Naive B cell (primary cell): ENCODE results near the gene PIK3AP1. TPM values are rescaled to one million over a fixed set of nuclear protein-coding genes. Genes with fewer than 3 reads are reported as not detected.
"Not testable (repeated sequence)": the region's sequence is repeated elsewhere in the genome, so short reads cannot be mapped to it uniquely, and the experiment has no call there.

Experiments
- ATAC-seq, 2 donors: fragments of 150-1000 bp; cut with Tn5 transposase; 2 replicates each; pipeline ENCODE4 v1.10.0; 2021; ENCODE audit warnings: low read depth in 2 of 2, mild to moderate bottlenecking in 2 of 2, moderate library complexity in 2 of 2
- DNase-seq: peaks from one replicate; pipeline ENCODE4 v3.0.0; 2022
- H3K27ac Mint-ChIP-seq, 6 donors: one replicate each; pipeline ENCODE4 v1.8.0; 2020 to 2022; ENCODE audit warnings: mild to moderate bottlenecking in 6 of 6, mixed read lengths in 6 of 6, moderate library complexity in 5 of 6, inconsistent platforms in 2 of 6
- H3K27me3 Mint-ChIP-seq, 3 donors: one replicate each; pipeline ENCODE4 v1.8.0; 2021 to 2022; ENCODE audit warnings: mixed read lengths in 3 of 3, mild to moderate bottlenecking in 1 of 3
- H3K36me3 Mint-ChIP-seq, 2 donors: one replicate each; pipeline ENCODE4 v1.8.0; 2020 to 2022; ENCODE audit warnings: mixed read lengths in 2 of 2, inconsistent platforms in 1 of 2, mild to moderate bottlenecking in 1 of 2
- H3K4me1 Mint-ChIP-seq, 3 donors: one replicate each; pipeline ENCODE4 v1.8.0; 2020 to 2022; ENCODE audit warnings: mixed read lengths in 3 of 3, inconsistent platforms in 1 of 3, mild to moderate bottlenecking in 1 of 3, moderate library complexity in 1 of 3
- H3K4me3 Mint-ChIP-seq, 8 donors: one replicate each; pipeline ENCODE4 v1.8.0; 2020 to 2022; ENCODE audit warnings: mild to moderate bottlenecking in 8 of 8, mixed read lengths in 8 of 8, moderate library complexity in 8 of 8, inconsistent platforms in 2 of 8
- H3K9me3 Mint-ChIP-seq, 7 donors: one replicate each; pipeline ENCODE4 v1.8.0; 2020 to 2022; ENCODE audit warnings: mixed read lengths in 7 of 7, mild to moderate bottlenecking in 5 of 7, inconsistent platforms in 2 of 7, moderate library complexity in 1 of 7
- polyA plus RNA-seq, 6 donors: library from polyadenylated mRNA; unstranded; fragments of 300-500 nt; fragmentation: Illumina TruSeq; gene quantifications; one replicate each; pipeline ENCODE4 v1.2.3, GENCODE V29; 2021; ENCODE audit warnings: low read depth in 6 of 6

The PIK3AP1 gene
- polyA plus RNA-seq, 6 donors from 2014 or later: 153 to 247 (median 170) TPM

DNA sequence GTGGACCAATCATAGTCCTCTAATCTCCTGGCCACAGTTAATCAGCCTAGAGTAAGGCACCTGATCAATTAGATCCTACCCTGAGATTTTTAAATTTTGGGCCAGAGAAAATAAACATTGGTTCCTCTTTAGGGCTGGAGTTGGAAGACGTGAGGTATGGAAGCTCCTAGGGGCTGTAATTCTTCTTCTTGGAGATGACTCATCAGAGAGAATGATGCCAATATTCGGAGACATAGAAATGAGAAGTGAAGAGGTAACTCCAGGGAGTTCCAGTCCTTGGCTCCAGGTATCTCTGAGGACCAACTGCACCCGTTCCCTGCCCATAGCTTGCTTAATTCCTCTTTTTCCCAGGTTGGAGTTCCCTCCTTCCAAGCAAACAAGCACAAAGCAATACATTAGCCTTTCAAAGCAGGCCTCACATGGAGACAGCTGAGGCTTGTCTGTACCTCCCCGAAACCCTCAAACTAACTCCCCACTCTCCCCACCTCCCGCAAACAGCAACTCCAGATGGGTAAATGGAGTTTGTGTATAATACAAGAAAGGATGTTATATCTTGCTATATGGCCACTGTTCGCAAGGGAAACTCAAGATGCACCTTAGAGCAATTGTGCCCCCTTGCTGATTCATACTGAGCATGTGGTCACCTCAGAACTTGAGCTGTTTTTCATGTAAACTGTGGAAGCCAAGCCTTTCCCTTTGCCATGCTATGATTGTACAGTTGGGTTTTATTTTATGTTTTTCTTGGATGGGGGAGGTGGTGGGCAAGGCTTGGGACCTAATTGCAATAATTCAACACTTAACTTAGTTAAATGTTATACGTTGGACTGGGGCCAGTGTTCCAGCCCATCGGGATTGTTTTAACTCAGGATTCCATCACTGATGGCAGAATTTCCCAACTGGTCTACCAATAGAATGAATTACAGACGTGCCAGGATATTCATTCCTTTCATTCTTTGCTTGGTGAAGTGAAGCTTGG, 29.3 kb downstream of the PIK3AP1 start:
- H3K4me1 Mint-ChIP-seq: peaks cover 79 to 94% (median 92%) of the 10 kb centered on the region in 3 donors

DNA sequence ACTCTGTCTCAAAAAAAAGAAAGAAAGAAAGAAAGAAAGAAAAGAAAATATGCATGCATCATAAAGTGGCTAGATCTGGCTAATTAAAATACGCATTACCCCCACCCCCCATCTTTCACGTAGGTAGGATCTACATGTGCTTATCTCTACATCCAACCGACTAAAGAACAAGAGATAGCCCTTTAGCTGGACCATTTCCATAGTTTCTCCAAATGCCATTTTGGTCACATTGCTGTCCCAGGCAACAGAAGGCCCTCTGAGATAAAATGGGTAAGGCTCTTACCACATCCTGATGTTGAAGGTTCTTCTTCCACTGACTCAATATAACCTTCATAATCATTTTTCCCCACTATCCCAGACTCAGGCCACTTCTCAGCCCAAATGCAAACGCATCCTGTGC, 31.5 kb downstream of the PIK3AP1 start:
- DNase-seq (no peak), ATAC-seq (no peak)
- Mint-ChIP-seq H3K27ac (peak overlapping the region; percentile 17 to 93 (median 61)), H3K27me3 (no peaks in the 10 kb centered on the region), H3K4me3 (peak overlapping the region in 5 of 8 donors; percentile 7 to 65 (median 54)), H3K4me1 (peaks cover 80 to 98% (median 94%) of the 10 kb centered on the region in 3 donors), H3K9me3 (peaks cover 0 to 4% (median 0%) of the 10 kb centered on the region in 7 donors), H3K36me3 (peaks cover 22 to 39% of the 10 kb centered on the region in 2 donors)

More for the DNA sequence above, 29.3 kb downstream of the PIK3AP1 start:
- ATAC-seq (no peak), DNase-seq (no peak)
- peak overlapping the region in 5 of 8 donors; percentile 40 to 65 (median 44) for H3K4me3 Mint-ChIP-seq
- H3K9me3 Mint-ChIP-seq: peaks cover 0 to 4% (median 0%) of the 10 kb centered on the region in 7 donors
- H3K27ac Mint-ChIP-seq: peak overlapping the region; percentile 30 to 98 (median 78)
- H3K36me3 Mint-ChIP-seq: peaks cover 22 to 32% of the 10 kb centered on the region in 2 donors
- H3K27me3 Mint-ChIP-seq: no peaks in the 10 kb centered on the region

DNA sequence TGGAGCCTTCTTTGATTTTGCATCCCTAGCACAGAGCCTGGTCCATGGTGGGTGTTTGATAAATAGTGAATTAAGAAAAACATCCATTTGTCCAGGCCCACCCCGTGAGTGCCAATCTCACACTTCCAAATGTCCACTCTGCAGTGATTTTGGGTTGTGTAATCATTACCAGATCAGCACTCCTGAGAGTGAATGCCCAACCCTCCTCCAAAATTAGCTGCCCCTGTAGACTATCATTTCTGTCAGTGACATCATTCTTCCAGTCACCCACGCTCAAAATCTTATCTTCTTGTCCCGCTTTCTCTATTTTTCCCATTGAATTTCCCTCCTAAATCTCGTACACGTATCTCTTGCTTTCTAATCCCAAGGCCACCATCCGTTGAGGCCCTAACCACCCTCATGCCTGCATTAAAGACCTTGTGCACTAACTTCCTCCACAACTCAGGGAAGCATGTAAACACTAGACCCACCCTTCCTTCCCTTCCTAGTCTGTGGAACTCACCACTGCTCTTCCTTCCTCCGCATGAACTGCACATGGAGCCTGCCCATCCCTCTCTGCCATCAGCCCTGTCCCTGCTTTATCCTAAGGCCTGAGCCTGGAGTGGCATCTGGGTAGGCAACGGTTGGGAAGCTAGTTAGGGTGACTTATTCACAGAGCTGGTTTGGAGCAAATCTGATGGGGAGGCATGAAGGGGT, 32.8 kb downstream of the PIK3AP1 start:
- Mint-ChIP-seq H3K9me3 (peaks cover 0 to 4% (median 0%) of the 10 kb centered on the region in 7 donors), H3K36me3 (peaks cover 16 to 30% of the 10 kb centered on the region in 2 donors), H3K4me1 (peaks cover 79 to 99% (median 97%) of the 10 kb centered on the region in 3 donors), H3K27ac (peak overlapping the region; percentile 70 to 97 (median 94)), H3K4me3 (peak overlapping the region; percentile 35 to 92 (median 82)), H3K27me3 (no peaks in the 10 kb centered on the region)
- peak; percentile 57 to 64 for ATAC-seq
- no peak for DNase-seq

- Mint-ChIP-seq H3K4me1 (peaks cover 84 to 99% (median 97%) of the 10 kb centered on the region in 3 donors), H3K36me3 (peaks cover 21 to 32% of the 10 kb centered on the region in 2 donors), H3K27ac (peak overlapping the region; percentile 70 to 94 (median 90)), H3K9me3 (peaks cover 0 to 4% (median 0%) of the 10 kb centered on the region in 7 donors), H3K4me3 (peak overlapping the region in 6 of 8 donors; percentile 57 to 92 (median 77)), H3K27me3 (no peaks in the 10 kb centered on the region)
- DNase-seq (no peak), ATAC-seq (peak; percentile 48 to 82)
Observed at GRCh38 chr10:96686514-96686913, 33.8 kb downstream of the PIK3AP1 start.

DNA sequence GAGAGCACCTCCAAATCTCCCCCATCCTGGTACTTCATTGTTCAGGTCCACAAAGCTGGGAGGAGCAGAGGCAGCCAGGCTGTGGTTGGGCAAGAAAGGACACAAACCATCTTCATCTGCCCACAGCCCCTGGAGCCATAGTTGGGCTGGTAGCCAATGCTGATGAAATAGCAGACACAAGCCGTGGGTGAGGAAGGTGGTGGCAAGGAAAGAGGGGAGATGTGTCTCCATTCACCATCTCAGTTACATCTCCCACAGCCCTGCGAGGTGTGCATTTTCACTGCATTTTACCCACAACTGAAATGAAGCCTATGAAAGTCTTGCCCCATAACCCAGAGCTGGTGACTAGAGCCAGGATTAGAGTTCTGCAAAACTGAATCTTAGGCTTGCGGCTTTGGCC, 35.0 kb downstream of the PIK3AP1 start:
- no peak for DNase-seq
- H3K4me3 Mint-ChIP-seq: peak overlapping the region in 6 of 8 donors; percentile 30 to 92 (median 58)
- no peak for ATAC-seq

GRCh38 chr10:96684826-96685225, 35.5 kb downstream of the PIK3AP1 start:
- H3K36me3 Mint-ChIP-seq: peaks cover 27 to 37% of the 10 kb centered on the region in 2 donors
- H3K27me3 Mint-ChIP-seq: no peaks in the 10 kb centered on the region
- DNase-seq: no peak
- peaks cover 78 to 99% (median 97%) of the 10 kb centered on the region in 3 donors for H3K4me1 Mint-ChIP-seq
- peaks cover 0 to 6% (median 0%) of the 10 kb centered on the region in 7 donors for H3K9me3 Mint-ChIP-seq
- peak overlapping the region in 7 of 8 donors; percentile 30 to 92 (median 63) for H3K4me3 Mint-ChIP-seq
- H3K27ac Mint-ChIP-seq: peak overlapping the region; percentile 70 to 94 (median 90)
- no peak for ATAC-seq

More for the DNA sequence above, 35.0 kb downstream of the PIK3AP1 start:
- no peaks in the 10 kb centered on the region for H3K27me3 Mint-ChIP-seq
- H3K4me1 Mint-ChIP-seq: peaks cover 80 to 99% (median 97%) of the 10 kb centered on the region in 3 donors
- peaks cover 28 to 37% of the 10 kb centered on the region in 2 donors for H3K36me3 Mint-ChIP-seq
- H3K27ac Mint-ChIP-seq: peak overlapping the region in 5 of 6 donors; percentile 16 to 94 (median 86)
- peaks cover 0 to 6% (median 0%) of the 10 kb centered on the region in 7 donors for H3K9me3 Mint-ChIP-seq

GRCh38 chr10:96683710-96684109, 36.6 kb downstream of the PIK3AP1 start:
- peaks cover 0 to 6% (median 0%) of the 10 kb centered on the region in 7 donors for H3K9me3 Mint-ChIP-seq
- H3K36me3 Mint-ChIP-seq: peaks cover 25 to 31% of the 10 kb centered on the region in 2 donors
- peak overlapping the region in 2 of 8 donors; percentile 36 to 52 for H3K4me3 Mint-ChIP-seq
- H3K4me1 Mint-ChIP-seq: peaks cover 75 to 97% (median 97%) of the 10 kb centered on the region in 3 donors
- H3K27me3 Mint-ChIP-seq: no peaks in the 10 kb centered on the region
- H3K27ac Mint-ChIP-seq: peak overlapping the region in 4 of 6 donors; percentile 20 to 76 (median 71)
- no peak for ATAC-seq
- no peak for DNase-seq

- peaks cover 0 to 6% (median 0%) of the 10 kb centered on the region in 7 donors for H3K9me3 Mint-ChIP-seq
- peak overlapping the region in 5 of 6 donors; percentile 70 to 94 (median 76) for H3K27ac Mint-ChIP-seq
- no peaks in the 10 kb centered on the region for H3K27me3 Mint-ChIP-seq
- peaks cover 76 to 94% (median 94%) of the 10 kb centered on the region in 3 donors for H3K4me1 Mint-ChIP-seq
- H3K36me3 Mint-ChIP-seq: peaks cover 29 to 36% of the 10 kb centered on the region in 2 donors
- ATAC-seq (no peak), DNase-seq (no peak)
- H3K4me3 Mint-ChIP-seq: peak overlapping the region in 1 of 8 donors; percentile 47
Observed at GRCh38 chr10:96683065-96683464, 37.2 kb downstream of the PIK3AP1 start.

DNA sequence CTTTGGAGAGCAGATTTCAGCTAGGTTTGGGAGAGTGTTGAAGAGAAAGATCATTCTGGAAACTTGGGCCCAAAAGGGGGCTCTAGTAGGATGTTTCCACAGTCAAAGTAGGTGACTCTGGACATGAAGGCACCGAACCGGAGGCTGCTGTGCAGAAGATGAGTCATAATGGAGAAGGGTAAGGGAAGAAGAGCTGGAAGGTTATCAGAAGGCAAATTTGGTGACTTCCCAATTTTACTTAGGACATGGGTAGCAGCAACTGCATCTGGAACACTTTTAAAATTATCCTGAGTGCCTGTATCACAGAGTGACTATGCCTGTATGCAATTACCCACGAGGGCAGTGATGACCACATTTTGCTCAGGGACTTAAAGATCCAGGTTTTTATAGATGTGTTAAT, 38.8 kb downstream of the PIK3AP1 start:
- Mint-ChIP-seq H3K27ac (peak overlapping the region; percentile 70 to 94 (median 88)), H3K9me3 (peaks cover 0 to 6% (median 0%) of the 10 kb centered on the region in 7 donors), H3K4me3 (peak overlapping the region in 4 of 8 donors; percentile 2 to 63 (median 29)), H3K36me3 (peaks cover 31 to 47% of the 10 kb centered on the region in 2 donors), H3K4me1 (peaks cover 77 to 91% (median 91%) of the 10 kb centered on the region in 3 donors), H3K27me3 (no peaks in the 10 kb centered on the region)
- no peak for DNase-seq
- no peak for ATAC-seq

- Mint-ChIP-seq H3K4me3 (peak overlapping the region in 2 of 8 donors; percentile 32 to 63), H3K27ac (peak overlapping the region in 5 of 6 donors; percentile 70 to 94 (median 88)), H3K36me3 (peaks cover 31 to 47% of the 10 kb centered on the region in 2 donors), H3K4me1 (peaks cover 73 to 90% (median 89%) of the 10 kb centered on the region in 3 donors)
- H3K27me3 Mint-ChIP-seq, ATAC-seq, H3K9me3 Mint-ChIP-seq, DNase-seq: not testable (repeated sequence)
Observed at GRCh38 chr10:96680463-96680862, 39.9 kb downstream of the PIK3AP1 start.

- peaks cover 0 to 6% (median 0%) of the 10 kb centered on the region in 7 donors for H3K9me3 Mint-ChIP-seq
- peak overlapping the region; percentile 7 to 80 (median 70) for H3K4me3 Mint-ChIP-seq
- DNase-seq (peak; percentile 52), ATAC-seq (peak; percentile 49 to 64)
- H3K36me3 Mint-ChIP-seq: peaks cover 31 to 40% of the 10 kb centered on the region in 2 donors
- peaks cover 67 to 91% (median 77%) of the 10 kb centered on the region in 3 donors for H3K4me1 Mint-ChIP-seq
- peak overlapping the region; percentile 44 to 92 (median 87) for H3K27ac Mint-ChIP-seq
- no peaks in the 10 kb centered on the region for H3K27me3 Mint-ChIP-seq
Observed at GRCh38 chr10:96678725-96679124, 41.6 kb downstream of the PIK3AP1 start.

DNA sequence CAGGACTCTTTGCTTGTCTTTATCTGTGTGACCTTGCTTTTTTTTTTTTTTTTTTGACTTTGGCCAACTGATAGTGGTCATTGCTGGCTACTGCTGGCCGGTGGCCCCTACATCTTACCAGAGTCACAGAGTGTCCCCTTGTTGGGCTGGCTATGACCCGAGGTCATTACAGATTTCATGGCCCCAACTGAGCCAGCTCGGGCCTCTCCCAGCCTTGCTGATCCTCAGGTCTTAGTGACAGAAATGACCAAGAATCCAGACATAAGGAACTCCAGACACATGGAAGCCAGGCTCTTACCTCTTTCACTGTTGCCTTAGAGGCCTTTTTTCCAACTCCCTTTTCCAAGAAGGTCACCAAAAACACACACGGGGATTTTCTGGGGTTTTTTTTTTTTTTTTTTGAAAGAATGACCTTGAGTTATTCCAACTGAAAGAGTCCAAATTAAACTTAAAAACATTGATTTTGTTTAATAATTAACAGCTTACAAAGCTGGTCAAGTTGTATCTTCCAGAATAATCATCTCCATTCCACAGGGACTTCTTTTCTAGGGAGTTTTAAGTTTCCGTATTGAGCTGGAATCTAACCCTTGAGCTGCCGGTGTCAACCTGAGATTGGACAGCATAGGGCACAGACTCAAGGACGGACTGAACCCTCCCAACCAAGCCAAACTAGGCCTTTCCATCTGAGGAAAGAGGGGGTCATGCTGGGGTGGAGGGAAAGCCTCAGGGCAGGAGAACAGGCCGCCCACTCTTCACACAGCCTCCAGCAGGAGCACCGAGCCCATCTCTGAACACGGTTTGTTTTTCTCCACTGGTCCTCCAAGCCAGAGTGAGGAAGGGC, 43.8 kb downstream of the PIK3AP1 start:
- Mint-ChIP-seq H3K27ac (peak overlapping the region; percentile 81 to 96 (median 94)), H3K27me3 (no peaks in the 10 kb centered on the region), H3K9me3 (peaks cover 0 to 6% (median 0%) of the 10 kb centered on the region in 7 donors), H3K36me3 (peaks cover 25 to 38% of the 10 kb centered on the region in 2 donors), H3K4me1 (peaks cover 69 to 92% (median 77%) of the 10 kb centered on the region in 3 donors), H3K4me3 (peak overlapping the region in 7 of 8 donors; percentile 12 to 78 (median 65))
- ATAC-seq (no peak), DNase-seq (no peak)
